H1 (cell line): ENCODE measurements around the gene LRRC27. TPM values are rescaled to one million over a fixed set of nuclear protein-coding genes. Genes with fewer than 3 reads are reported as not detected.

ENCODE experiments used
- CTCF ChIA-PET: fragments of 300-600 bp; sonication (Branson Sonifier 250); formaldehyde crosslinking; loops from one replicate; lab custom pipeline; 2021; ENCODE audit not compliant: partially characterized antibody; lab: Charles Lee
- POLR2A ChIA-PET: fragments of 300-600 bp; sonication (Branson Sonifier 250); formaldehyde crosslinking; loops from one replicate; lab custom pipeline; 2021; ENCODE audit warnings: inconsistent platforms; ENCODE audit not compliant: partially characterized antibody; lab: Charles Lee
- DNase-seq, 2 experiments: peaks; one replicate each; pipeline versions ENCODE4 v3.0.0 to v3.0.0-alpha.2; 2010 to 2022; ENCODE audit warnings: low spot score in 2 of 2, low read depth in 1 of 2, mixed read lengths in 1 of 2
- FAIRE-seq: peaks from 2 replicates; lab custom pipeline; 2011; peaks lifted over from hg19 to GRCh38; lab: Jason Lieb, UNC
- H2AFZ ChIP-seq: 2 replicates; pipeline ENCODE4 v1.8.1; 2012; ENCODE audit warnings: low read length, inconsistent platforms
- H2AK5ac ChIP-seq: 2 replicates; pipeline ENCODE4 v1.6.1; 2013; ENCODE audit warnings: low read depth, low read length
- H2BK120ac ChIP-seq: replicated peaks from 2 replicates; pipeline ENCODE3; 2013; ENCODE audit warnings: low read depth, low read length, inconsistent platforms
- H2BK12ac ChIP-seq: 2 replicates; pipeline ENCODE4 v1.6.1; 2013; ENCODE audit warnings: low read depth, low read length
- H2BK15ac ChIP-seq: 2 replicates; pipeline ENCODE4 v1.6.1; 2013; ENCODE audit warnings: low read length
- H2BK20ac ChIP-seq: 2 replicates; pipeline ENCODE4 v1.6.1; 2013; ENCODE audit warnings: low read length
- H2BK5ac ChIP-seq: 2 replicates; pipeline ENCODE4 v1.6.1; 2013; ENCODE audit warnings: low read depth, low read length
- H3K14ac ChIP-seq: 2 replicates; pipeline ENCODE4 v1.6.1; 2013; ENCODE audit warnings: inconsistent platforms; ENCODE audit not compliant: insufficient read length
- H3K18ac ChIP-seq: 2 replicates; pipeline ENCODE4 v1.6.1; 2013; ENCODE audit warnings: low read length; ENCODE audit errors: extremely low read depth
- H3K23ac ChIP-seq: 2 replicates; pipeline ENCODE4 v1.6.1; 2013; ENCODE audit warnings: inconsistent platforms; ENCODE audit not compliant: insufficient read length
- H3K23me2 ChIP-seq: 2 replicates; pipeline ENCODE4 v1.6.1; 2013; ENCODE audit warnings: low read depth, low read length
- H3K27ac ChIP-seq: 2 replicates; pipeline ENCODE4 v1.6.1; 2011; ENCODE audit warnings: low read depth, low read length, inconsistent platforms
- H3K27me3 ChIP-seq, 4 experiments: replicated peaks in 1 of 4; 1 replicate in 1 of 4; 2 replicates in 3 of 4; pipeline versions ENCODE4 v1.6.1 to v1.8.1; 2011 to 2013; ENCODE audit warnings: low read length in 3 of 4, mild to moderate bottlenecking in 3 of 4, inconsistent platforms in 2 of 4, mixed read lengths in 2 of 4, moderate library complexity in 1 of 4; ENCODE audit not compliant: control insufficient read depth in 3 of 4, insufficient read depth in 3 of 4; ENCODE audit errors: extremely low read depth in 1 of 4
- H3K36me3 ChIP-seq, 4 experiments: 2 replicates each; pipeline versions ENCODE4 v1.6.1 to v1.8.1; 2011 to 2013; ENCODE audit warnings: mild to moderate bottlenecking in 4 of 4, low read length in 3 of 4, moderate library complexity in 2 of 4, control low read depth in 1 of 4, inconsistent platforms in 1 of 4; ENCODE audit not compliant: insufficient read depth in 4 of 4, control insufficient read depth in 2 of 4
- H3K4ac ChIP-seq: replicated peaks from 2 replicates; pipeline ENCODE3; 2013; ENCODE audit warnings: low read length, low read depth, mixed read lengths, inconsistent platforms; ENCODE audit not compliant: insufficient read length
- H3K4me1 ChIP-seq, 4 experiments: replicated peaks in 1 of 4; 1 replicate in 1 of 4; 2 replicates in 3 of 4; pipeline versions ENCODE4 v1.6.1 to v1.8.1; 2011 to 2013; ENCODE audit warnings: low read length in 3 of 4, inconsistent platforms in 2 of 4, mixed read lengths in 1 of 4; ENCODE audit not compliant: insufficient read depth in 4 of 4, control insufficient read depth in 3 of 4
- H3K4me2 ChIP-seq, 2 experiments: 2 replicates each; pipeline versions ENCODE4 v1.6.1 to v1.8.1; 2011 to 2013; ENCODE audit warnings: low read depth in 2 of 2, low read length in 2 of 2, control low read depth in 1 of 2, inconsistent platforms in 1 of 2, mild to moderate bottlenecking in 1 of 2; ENCODE audit not compliant: insufficient read depth in 1 of 2
- H3K4me3 ChIP-seq, 4 experiments: fragments of 200-600, 300-600 bp in 1 of 4; sonication (generic), shearing (Covaris generic), sonication (Bioruptor Twin) in 1 of 4; 2 replicates each; pipeline versions ENCODE4 v1.5.1 to v1.8.1; 2011 to 2016; ENCODE audit warnings: low read length in 4 of 4, low read depth in 3 of 4, control low read depth in 2 of 4, inconsistent platforms in 2 of 4, mild to moderate bottlenecking in 2 of 4, mixed read lengths in 1 of 4, moderate library complexity in 1 of 4; ENCODE audit not compliant: insufficient read depth in 2 of 4; ENCODE audit errors: extremely low read depth in 1 of 4
- H3K56ac ChIP-seq: replicated peaks from 2 replicates; pipeline ENCODE3; 2013; ENCODE audit warnings: low read depth, mild to moderate bottlenecking, mixed read lengths, low read length, inconsistent platforms; ENCODE audit not compliant: insufficient read length
- H3K79me1 ChIP-seq: 2 replicates; pipeline ENCODE4 v1.6.1; 2013; ENCODE audit warnings: low read depth, low read length, control low read depth
- H3K79me2 ChIP-seq, 2 experiments: 2 replicates each; pipeline versions ENCODE4 v1.6.1 to v1.8.1; 2012 to 2013; ENCODE audit warnings: low read length in 2 of 2, mild to moderate bottlenecking in 2 of 2, inconsistent platforms in 1 of 2; ENCODE audit not compliant: insufficient read depth in 2 of 2, control insufficient read depth in 1 of 2
- H3K9ac ChIP-seq, 4 experiments: replicated peaks in 1 of 4; 1 replicate in 1 of 4; 2 replicates in 3 of 4; pipeline versions ENCODE4 v1.6.1 to v1.8.1; 2011 to 2013; ENCODE audit warnings: low read depth in 3 of 4, low read length in 3 of 4, control low read depth in 2 of 4, mild to moderate bottlenecking in 2 of 4, moderate library complexity in 2 of 4, inconsistent platforms in 1 of 4; ENCODE audit errors: extremely low read depth in 1 of 4
- H3K9me3 ChIP-seq, 2 experiments: 2 replicates each; pipeline versions ENCODE4 v1.6.1 to v1.8.1; 2012 to 2013; ENCODE audit warnings: mild to moderate bottlenecking in 2 of 2, moderate library complexity in 2 of 2, control low read depth in 1 of 2, inconsistent platforms in 1 of 2, low read depth in 1 of 2, low read length in 1 of 2, mixed read lengths in 1 of 2; ENCODE audit not compliant: insufficient read depth in 2 of 2
- H4K20me1 ChIP-seq, 2 experiments: replicated peaks in 1 of 2; 2 replicates each; pipeline versions ENCODE3 to v1.8.1; 2011 to 2013; ENCODE audit warnings: inconsistent platforms in 2 of 2, low read length in 2 of 2, mild to moderate bottlenecking in 1 of 2; ENCODE audit not compliant: insufficient read depth in 2 of 2, control insufficient read depth in 1 of 2
- H4K5ac ChIP-seq: 2 replicates; pipeline ENCODE4 v1.6.1; 2013; ENCODE audit warnings: low read length, low read depth, mixed read lengths, inconsistent platforms; ENCODE audit not compliant: insufficient read length
- H4K8ac ChIP-seq: 2 replicates; pipeline ENCODE4 v1.8.0; 2013; ENCODE audit warnings: mild to moderate bottlenecking, moderate library complexity, low read length, inconsistent platforms; ENCODE audit not compliant: insufficient read depth; ENCODE audit errors: extremely low read depth
- H4K91ac ChIP-seq: replicated peaks from 2 replicates; pipeline ENCODE3; 2013; ENCODE audit warnings: low read length, mixed read lengths, inconsistent platforms; ENCODE audit not compliant: insufficient read length
- CBX5 ChIP-seq: fragments of 300-800, 300-1000 bp; sonication (generic); IDR thresholded peaks from 2 replicates; pipeline ENCODE4 v1.7.1; 2016; ENCODE audit warnings: antibody characterized with exemption, low read length, low read depth
- RAD21 ChIP-seq, 2 experiments: IDR thresholded peaks in 1 of 2; conservative IDR thresholded peaks in 1 of 2; 2 replicates each; pipeline ENCODE4 v1.6.1; 2011; ENCODE audit warnings: low read depth in 2 of 2, low read length in 2 of 2, improper control_type of control experiment in 1 of 2, inconsistent platforms in 1 of 2, mild to moderate bottlenecking in 1 of 2, moderate library complexity in 1 of 2
- WGBS, 2 experiments: shearing (Covaris generic) in 1 of 2; methylation state at CpG; one replicate each; pipeline versions ENCODE4 v1.1.6 to v1.1.7; 2013 to 2015; ENCODE audit warnings: low lambda C conversion rate in 2 of 2, mixed read lengths in 2 of 2, inconsistent platforms in 1 of 2, low coverage in 1 of 2, missing lambda C conversion rate in 1 of 2; ENCODE audit not compliant: insufficient replicate concordance in 2 of 2, insufficient coverage in 1 of 2, insufficient read length in 1 of 2; ENCODE audit errors: extremely low coverage in 1 of 2, missing lambda C conversion rate in 1 of 2; 5-methylcytosine and 5-hydroxymethylcytosine counted together
- polyA plus RNA-seq, 7 experiments: library from polyadenylated mRNA; depleted of rRNA in 3 of 7; stranded (reverse) in 5 of 7; unstranded in 2 of 7; fragments of >200 nt in 5 of 7; fragments of 200-250 nt in 2 of 7; gene quantifications; 1 replicate in 5 of 7; 2 replicates in 1 of 7; 4 replicates in 1 of 7; pipeline versions ENCODE4 v1.2.1 to v1.2.3, GENCODE V29; 2011 to 2013; ENCODE audit warnings: missing spikeins in 2 of 7, mixed read lengths in 2 of 7
- total RNA-seq: library from RNA; stranded (reverse); fragmentation: NEBNext Ultra II Directional; extraction: Animal tissue kit (Norgen Biotek cat#: 25700); gene quantifications from 2 replicates; pipeline ENCODE4 v1.2.1, GENCODE V29; 2021
- TF ChIP-seq, protein P1 (sequence below), 3 experiments: IDR thresholded peaks; 1 replicate in 2 of 3; 2 replicates in 1 of 3; pipeline versions ENCODE4 v1.5.1 to v1.6.1; 2011; ENCODE audit warnings: low read length in 3 of 3, mild to moderate bottlenecking in 3 of 3, inconsistent platforms in 2 of 3, low read depth in 1 of 3, moderate library complexity in 1 of 3; ENCODE audit not compliant: insufficient read depth in 1 of 3; ENCODE audit errors: control extremely low read depth in 1 of 3

The LRRC27 gene
- total and polyA plus RNA-seq, 2 of the 8 experiments (the other 6 are each of a cell fraction or from before 2014, with no cell fraction given) = 1.2 to 3.8 TPM

- H2AK5ac ChIP-seq = no peak overlapping the region
- no peak overlapping the region for H3K9ac ChIP-seq
- H3K4me2 ChIP-seq = no peak overlapping the region
- H3K4ac ChIP-seq = no peak overlapping the region
- H3K23ac ChIP-seq = no peak overlapping the region
- H3K36me3 ChIP-seq = no peaks in the 10 kb centered on the region; a peak in 1 of 8 replicates
- H3K27ac ChIP-seq = no peak overlapping the region
- peaks cover 5% of the 10 kb centered on the region; the same call in 1 of the 2 replicates for H3K23me2 ChIP-seq
- H3K79me1 ChIP-seq = no peaks in the 10 kb centered on the region
- no peaks in the 10 kb centered on the region for H3K79me2 ChIP-seq
- H2BK5ac ChIP-seq = no peak overlapping the region
- TF ChIP-seq RAD21 (IDR thresholded peaks at IDR 0.05 in 1 of 2, conservative IDR thresholded peaks at IDR 0.05 in 1 of 2; ENCODE audit: low read depth in 2 of 2, low read length in 2 of 2) (peak; percentile 15 to 50; a peak in 3 of 4 replicates), CBX5 (no peak)
- TF ChIP-seq, protein P1, sequence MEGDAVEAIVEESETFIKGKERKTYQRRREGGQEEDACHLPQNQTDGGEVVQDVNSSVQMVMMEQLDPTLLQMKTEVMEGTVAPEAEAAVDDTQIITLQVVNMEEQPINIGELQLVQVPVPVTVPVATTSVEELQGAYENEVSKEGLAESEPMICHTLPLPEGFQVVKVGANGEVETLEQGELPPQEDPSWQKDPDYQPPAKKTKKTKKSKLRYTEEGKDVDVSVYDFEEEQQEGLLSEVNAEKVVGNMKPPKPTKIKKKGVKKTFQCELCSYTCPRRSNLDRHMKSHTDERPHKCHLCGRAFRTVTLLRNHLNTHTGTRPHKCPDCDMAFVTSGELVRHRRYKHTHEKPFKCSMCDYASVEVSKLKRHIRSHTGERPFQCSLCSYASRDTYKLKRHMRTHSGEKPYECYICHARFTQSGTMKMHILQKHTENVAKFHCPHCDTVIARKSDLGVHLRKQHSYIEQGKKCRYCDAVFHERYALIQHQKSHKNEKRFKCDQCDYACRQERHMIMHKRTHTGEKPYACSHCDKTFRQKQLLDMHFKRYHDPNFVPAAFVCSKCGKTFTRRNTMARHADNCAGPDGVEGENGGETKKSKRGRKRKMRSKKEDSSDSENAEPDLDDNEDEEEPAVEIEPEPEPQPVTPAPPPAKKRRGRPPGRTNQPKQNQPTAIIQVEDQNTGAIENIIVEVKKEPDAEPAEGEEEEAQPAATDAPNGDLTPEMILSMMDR (IDR thresholded peaks at IDR 0.05; ENCODE audit: control extremely low read depth in 1 of 3, insufficient read depth in 1 of 3, low read depth in 1 of 3, low read length in 3 of 3) = peak; percentile 17 to 38 (median 36); a peak in 3 of 4 replicates
- TF ChIP-seq, all 59 proteins: peak for 2
- DNase-seq (no peak), FAIRE-seq (no peak)
- Histone ChIP-seq H3K14ac (no peak overlapping the region), H4K5ac (no peak overlapping the region), H2AFZ (no peak overlapping the region), H4K8ac (0 out of 2 replicates have a peak overlapping the region, but pooled peaks have one; percentile 18), H4K91ac (no peak overlapping the region), H2BK20ac (no peak overlapping the region), H3K56ac (no peak overlapping the region), H2BK15ac (no peak overlapping the region), H2BK12ac (no peak overlapping the region), H4K20me1 (peaks cover 0 to 5% of the 10 kb centered on the region in 2 experiments), H2BK120ac (no peak overlapping the region), H3K27me3 (peaks cover 0 to 2% (median 0%) of the 10 kb centered on the region in 4 experiments; a peak in 1 of 7 replicates), H3K9me3 (no peaks in the 10 kb centered on the region; a peak in 1 of 4 replicates), H3K4me1 (no peaks in the 10 kb centered on the region), H3K18ac (no peak overlapping the region), H3K4me3 (no peak overlapping the region)
- ChIA-PET POLR2A (no interaction called here), CTCF (interaction anchor here (0.6 to 4.8 kb wide), 23 partner anchors 10 to 294 kb away, joined by 3 to 54 read pairs (median 5); no protein-coding TSS in a partner anchor)
- WGBS, 2 experiments = 89% methylated on average over 19 of the region's 21 CpGs; no CpG with 5 or more reads in 1 of the 2 experiments
Observed at GRCh38 chr10:132359305-132360040, 27.5 kb downstream of the LRRC27 start.
